ENCODE data around the gene PSME3.

DNA sequence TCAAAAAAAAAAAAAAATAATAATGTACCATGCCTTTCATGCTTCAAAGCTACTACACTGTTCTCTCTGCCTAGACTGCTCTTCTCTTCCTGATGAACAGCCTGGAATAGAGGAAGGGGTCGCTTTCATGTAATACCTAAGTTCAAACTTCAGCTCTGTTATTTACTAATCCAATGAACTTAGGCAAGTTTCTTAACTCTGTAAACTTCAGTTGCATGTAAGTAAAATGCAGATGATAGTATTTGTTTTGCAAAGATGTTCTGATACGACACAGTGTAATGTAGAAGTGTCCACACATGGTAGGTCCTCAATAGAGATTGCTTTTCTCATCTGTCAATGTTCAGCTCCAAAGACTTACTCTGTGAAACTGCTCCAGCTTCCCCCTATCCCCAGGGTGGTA lies 41.2 kb upstream of the PSME3 start:
- TF ChIP-seq, protein P1, sequence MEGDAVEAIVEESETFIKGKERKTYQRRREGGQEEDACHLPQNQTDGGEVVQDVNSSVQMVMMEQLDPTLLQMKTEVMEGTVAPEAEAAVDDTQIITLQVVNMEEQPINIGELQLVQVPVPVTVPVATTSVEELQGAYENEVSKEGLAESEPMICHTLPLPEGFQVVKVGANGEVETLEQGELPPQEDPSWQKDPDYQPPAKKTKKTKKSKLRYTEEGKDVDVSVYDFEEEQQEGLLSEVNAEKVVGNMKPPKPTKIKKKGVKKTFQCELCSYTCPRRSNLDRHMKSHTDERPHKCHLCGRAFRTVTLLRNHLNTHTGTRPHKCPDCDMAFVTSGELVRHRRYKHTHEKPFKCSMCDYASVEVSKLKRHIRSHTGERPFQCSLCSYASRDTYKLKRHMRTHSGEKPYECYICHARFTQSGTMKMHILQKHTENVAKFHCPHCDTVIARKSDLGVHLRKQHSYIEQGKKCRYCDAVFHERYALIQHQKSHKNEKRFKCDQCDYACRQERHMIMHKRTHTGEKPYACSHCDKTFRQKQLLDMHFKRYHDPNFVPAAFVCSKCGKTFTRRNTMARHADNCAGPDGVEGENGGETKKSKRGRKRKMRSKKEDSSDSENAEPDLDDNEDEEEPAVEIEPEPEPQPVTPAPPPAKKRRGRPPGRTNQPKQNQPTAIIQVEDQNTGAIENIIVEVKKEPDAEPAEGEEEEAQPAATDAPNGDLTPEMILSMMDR (IDR thresholded peaks at IDR 0.05 in 2 of 3, conservative IDR thresholded peaks at IDR 0.05 in 1 of 3; ENCODE audit: borderline replicate concordance in 1 of 3, insufficient read depth in 1 of 3, low read depth in 2 of 3, low read length in 2 of 3) = no peak
- TF ChIP-seq EZH2 (IDR thresholded peaks at IDR 0.05) = no peak
- TF ChIP-seq YY1 (IDR thresholded peaks at IDR 0.05; ENCODE audit: extremely low read depth, insufficient replicate concordance, low read depth, low read length) = no peak
- TF ChIP-seq, protein P2, sequence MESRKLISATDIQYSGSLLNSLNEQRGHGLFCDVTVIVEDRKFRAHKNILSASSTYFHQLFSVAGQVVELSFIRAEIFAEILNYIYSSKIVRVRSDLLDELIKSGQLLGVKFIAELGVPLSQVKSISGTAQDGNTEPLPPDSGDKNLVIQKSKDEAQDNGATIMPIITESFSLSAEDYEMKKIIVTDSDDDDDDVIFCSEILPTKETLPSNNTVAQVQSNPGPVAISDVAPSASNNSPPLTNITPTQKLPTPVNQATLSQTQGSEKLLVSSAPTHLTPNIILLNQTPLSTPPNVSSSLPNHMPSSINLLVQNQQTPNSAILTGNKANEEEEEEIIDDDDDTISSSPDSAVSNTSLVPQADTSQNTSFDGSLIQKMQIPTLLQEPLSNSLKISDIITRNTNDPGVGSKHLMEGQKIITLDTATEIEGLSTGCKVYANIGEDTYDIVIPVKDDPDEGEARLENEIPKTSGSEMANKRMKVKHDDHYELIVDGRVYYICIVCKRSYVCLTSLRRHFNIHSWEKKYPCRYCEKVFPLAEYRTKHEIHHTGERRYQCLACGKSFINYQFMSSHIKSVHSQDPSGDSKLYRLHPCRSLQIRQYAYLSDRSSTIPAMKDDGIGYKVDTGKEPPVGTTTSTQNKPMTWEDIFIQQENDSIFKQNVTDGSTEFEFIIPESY (IDR thresholded peaks at IDR 0.05; ENCODE audit: extremely low read depth, insufficient replicate concordance, low read length) = no peak
- TF ChIP-seq, protein P3, sequence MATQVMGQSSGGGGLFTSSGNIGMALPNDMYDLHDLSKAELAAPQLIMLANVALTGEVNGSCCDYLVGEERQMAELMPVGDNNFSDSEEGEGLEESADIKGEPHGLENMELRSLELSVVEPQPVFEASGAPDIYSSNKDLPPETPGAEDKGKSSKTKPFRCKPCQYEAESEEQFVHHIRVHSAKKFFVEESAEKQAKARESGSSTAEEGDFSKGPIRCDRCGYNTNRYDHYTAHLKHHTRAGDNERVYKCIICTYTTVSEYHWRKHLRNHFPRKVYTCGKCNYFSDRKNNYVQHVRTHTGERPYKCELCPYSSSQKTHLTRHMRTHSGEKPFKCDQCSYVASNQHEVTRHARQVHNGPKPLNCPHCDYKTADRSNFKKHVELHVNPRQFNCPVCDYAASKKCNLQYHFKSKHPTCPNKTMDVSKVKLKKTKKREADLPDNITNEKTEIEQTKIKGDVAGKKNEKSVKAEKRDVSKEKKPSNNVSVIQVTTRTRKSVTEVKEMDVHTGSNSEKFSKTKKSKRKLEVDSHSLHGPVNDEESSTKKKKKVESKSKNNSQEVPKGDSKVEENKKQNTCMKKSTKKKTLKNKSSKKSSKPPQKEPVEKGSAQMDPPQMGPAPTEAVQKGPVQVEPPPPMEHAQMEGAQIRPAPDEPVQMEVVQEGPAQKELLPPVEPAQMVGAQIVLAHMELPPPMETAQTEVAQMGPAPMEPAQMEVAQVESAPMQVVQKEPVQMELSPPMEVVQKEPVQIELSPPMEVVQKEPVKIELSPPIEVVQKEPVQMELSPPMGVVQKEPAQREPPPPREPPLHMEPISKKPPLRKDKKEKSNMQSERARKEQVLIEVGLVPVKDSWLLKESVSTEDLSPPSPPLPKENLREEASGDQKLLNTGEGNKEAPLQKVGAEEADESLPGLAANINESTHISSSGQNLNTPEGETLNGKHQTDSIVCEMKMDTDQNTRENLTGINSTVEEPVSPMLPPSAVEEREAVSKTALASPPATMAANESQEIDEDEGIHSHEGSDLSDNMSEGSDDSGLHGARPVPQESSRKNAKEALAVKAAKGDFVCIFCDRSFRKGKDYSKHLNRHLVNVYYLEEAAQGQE (IDR thresholded peaks at IDR 0.05; ENCODE audit: low read depth) = no peak
- no peak for TF ChIP-seq POLR2AphosphoS5 (IDR thresholded peaks at IDR 0.05; ENCODE audit: low read depth, low read length)
- TF ChIP-seq RAD21 (IDR thresholded peaks at IDR 0.05; ENCODE audit: low read depth) = no peak
